ENCODE data around the gene BICRAL. TPM values are rescaled to one million over a fixed set of nuclear protein-coding genes. Genes with fewer than 3 reads are reported as not detected.
A peak's percentile ranks its signal among the peaks of the same experiment; 100 is the strongest.

The BICRAL gene
- total and polyA plus RNA-seq, 10 donors, result 3.4 to 27.5 (median 24.0) TPM

DNA sequence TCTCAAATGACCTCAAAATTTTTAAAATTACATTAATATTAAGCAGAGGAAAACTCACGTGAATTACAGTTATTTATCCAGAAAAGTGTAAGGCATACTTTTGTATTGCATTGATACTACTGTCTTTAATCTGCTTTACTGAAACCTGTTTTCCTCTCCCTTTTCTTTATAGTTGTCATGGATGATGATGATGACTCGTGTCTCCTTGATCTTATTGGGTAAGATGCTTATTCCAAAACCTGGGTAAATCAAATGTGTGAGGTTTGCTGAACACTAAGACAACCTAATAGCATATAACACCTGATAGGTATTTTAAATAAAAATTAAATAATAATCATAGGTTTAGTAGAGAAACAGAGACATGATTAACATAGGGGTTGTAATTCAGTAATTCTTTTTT, 40.0 kb downstream of the BICRAL start:
- no peak for TF ChIP-seq POLR2A (IDR thresholded peaks at IDR 0.05)
- Histone ChIP-seq H3K9me3 (no peaks in the 10 kb centered on the region), H3K4me3 (no peak overlapping the region), H3K27me3 (replicated peaks in 1 of 7) (no peaks in the 10 kb centered on the region), H3K27ac (peak overlapping the region in 2 of 8 donors; percentile 2 to 43), H3K36me3 (peaks cover 4 to 56% (median 45%) of the 10 kb centered on the region in 6 donors), H3K4me1 (peaks cover 8 to 45% (median 21%) of the 10 kb centered on the region in 6 donors)
- DNase-seq, result no peak
- intact Hi-C loops (cut with DNase I; ENCODE audit: low total_unique reads), result no loop called here
- 80 to 88% (median 87%) methylated on average over 2 of the region's 2 CpGs for WGBS, 5 donors

DNA sequence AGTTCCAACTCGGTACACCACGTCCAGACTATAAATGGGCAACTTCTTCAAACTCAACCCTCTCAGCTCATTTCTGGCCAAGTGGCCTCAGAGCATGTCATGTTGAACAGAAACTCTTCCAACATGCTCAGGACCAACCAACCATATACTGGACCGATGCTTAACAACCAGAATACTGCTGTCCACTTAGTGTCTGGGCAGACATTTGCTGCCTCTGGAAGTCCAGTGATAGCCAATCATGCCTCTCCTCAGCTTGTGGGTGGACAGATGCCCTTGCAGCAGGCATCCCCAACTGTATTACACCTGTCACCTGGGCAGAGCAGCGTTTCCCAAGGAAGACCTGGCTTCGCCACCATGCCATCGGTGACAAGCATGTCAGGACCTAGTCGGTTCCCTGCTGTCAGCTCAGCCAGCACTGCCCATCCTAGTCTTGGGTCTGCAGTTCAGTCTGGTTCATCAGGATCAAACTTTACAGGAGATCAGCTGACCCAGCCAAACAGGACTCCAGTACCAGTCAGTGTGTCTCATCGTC, 47.8 kb downstream of the BICRAL start:
- intact Hi-C loops (cut with DNase I; ENCODE audit: low total_unique reads), result no loop called here
- WGBS, 5 donors, result 95 to 98% (median 96%) methylated on average over 7 to 8 of the region's 8 CpGs
- no peak for DNase-seq
- TF ChIP-seq POLR2A (IDR thresholded peaks at IDR 0.05), result no peak
- TF ChIP-seq POLR2AphosphoS5 (IDR thresholded peaks at IDR 0.05), result no peak
- TF ChIP-seq, protein P1, sequence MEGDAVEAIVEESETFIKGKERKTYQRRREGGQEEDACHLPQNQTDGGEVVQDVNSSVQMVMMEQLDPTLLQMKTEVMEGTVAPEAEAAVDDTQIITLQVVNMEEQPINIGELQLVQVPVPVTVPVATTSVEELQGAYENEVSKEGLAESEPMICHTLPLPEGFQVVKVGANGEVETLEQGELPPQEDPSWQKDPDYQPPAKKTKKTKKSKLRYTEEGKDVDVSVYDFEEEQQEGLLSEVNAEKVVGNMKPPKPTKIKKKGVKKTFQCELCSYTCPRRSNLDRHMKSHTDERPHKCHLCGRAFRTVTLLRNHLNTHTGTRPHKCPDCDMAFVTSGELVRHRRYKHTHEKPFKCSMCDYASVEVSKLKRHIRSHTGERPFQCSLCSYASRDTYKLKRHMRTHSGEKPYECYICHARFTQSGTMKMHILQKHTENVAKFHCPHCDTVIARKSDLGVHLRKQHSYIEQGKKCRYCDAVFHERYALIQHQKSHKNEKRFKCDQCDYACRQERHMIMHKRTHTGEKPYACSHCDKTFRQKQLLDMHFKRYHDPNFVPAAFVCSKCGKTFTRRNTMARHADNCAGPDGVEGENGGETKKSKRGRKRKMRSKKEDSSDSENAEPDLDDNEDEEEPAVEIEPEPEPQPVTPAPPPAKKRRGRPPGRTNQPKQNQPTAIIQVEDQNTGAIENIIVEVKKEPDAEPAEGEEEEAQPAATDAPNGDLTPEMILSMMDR (IDR thresholded peaks at IDR 0.05 in 8 of 11, conservative IDR thresholded peaks at IDR 0.05 in 3 of 11), result no peak
- Histone ChIP-seq H3K27me3 (replicated peaks in 1 of 7) (no peaks in the 10 kb centered on the region), H3K9me3 (no peaks in the 10 kb centered on the region), H3K4me1 (no peaks in the 10 kb centered on the region), H3K4me3 (no peak overlapping the region), H3K36me3 (peaks cover 0 to 98% (median 68%) of the 10 kb centered on the region in 6 donors), H3K27ac (no peak overlapping the region)

DNA sequence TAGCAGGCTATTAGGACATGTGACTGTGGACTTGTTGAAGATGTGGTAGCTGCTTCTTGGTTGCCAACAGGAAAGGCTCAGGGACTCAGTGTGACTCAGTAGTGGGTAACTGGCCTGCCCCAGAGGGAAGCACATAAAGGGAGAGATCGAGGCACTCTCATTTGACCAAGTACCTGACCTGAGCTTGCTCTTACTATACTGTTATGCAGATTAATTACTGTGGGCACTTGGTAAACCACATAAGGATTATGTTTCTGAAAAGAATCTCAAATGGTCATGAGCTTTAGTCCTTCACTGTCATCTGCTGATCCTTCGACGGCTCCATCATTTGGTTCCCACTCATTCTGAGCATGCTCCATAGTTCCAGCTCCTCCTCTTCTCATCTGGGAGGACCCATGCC, 49.4 kb downstream of the BICRAL start:
- no peaks in the 10 kb centered on the region for H3K9me3 ChIP-seq
- peaks cover 0 to 98% (median 56%) of the 10 kb centered on the region in 6 donors for H3K36me3 ChIP-seq
- DNase-seq, result no peak
- intact Hi-C loops (cut with DNase I; ENCODE audit: low total_unique reads), result no loop called here
- no peak overlapping the region for H3K27ac ChIP-seq
- no peak overlapping the region for H3K4me3 ChIP-seq
- 90 to 99% (median 92%) methylated on average over 3 of the region's 3 CpGs for WGBS, 5 donors
- no peaks in the 10 kb centered on the region for H3K4me1 ChIP-seq
- H3K27me3 ChIP-seq (replicated peaks in 1 of 7), result no peaks in the 10 kb centered on the region
- TF ChIP-seq, protein P1 (IDR thresholded peaks at IDR 0.05 in 8 of 11, conservative IDR thresholded peaks at IDR 0.05 in 3 of 11), result no peak

DNA sequence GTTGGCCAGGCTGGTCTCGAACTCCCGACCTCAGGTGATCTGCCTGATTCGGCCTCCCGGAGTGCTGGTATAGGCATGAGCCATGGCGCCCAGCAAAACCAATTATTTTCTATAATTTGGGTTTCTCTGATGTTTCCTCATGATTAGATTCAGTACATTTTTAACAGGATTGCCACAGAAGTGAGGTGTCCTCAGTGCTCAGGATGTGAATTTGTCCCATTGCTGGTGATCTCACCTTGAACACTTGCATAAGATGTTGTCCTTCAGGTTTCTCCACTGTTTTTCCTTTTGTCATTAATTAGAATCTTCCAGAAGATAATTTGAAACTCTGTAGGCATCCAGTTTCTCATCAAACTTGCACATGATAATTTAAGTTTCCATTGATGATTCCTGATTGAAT, 52.2 kb downstream of the BICRAL start:
- Histone ChIP-seq H3K27me3 (replicated peaks in 1 of 7) (no peaks in the 10 kb centered on the region), H3K9me3 (no peaks in the 10 kb centered on the region), H3K4me3 (no peak overlapping the region), H3K36me3 (peaks cover 0 to 97% (median 35%) of the 10 kb centered on the region in 6 donors), H3K27ac (no peak overlapping the region), H3K4me1 (peaks cover 0 to 2% (median 0%) of the 10 kb centered on the region in 6 donors)
- intact Hi-C loops (cut with DNase I; ENCODE audit: low total_unique reads), result no loop called here
- WGBS, 5 donors, result 97 to 99% (median 98%) methylated on average over 5 of the region's 5 CpGs
- TF ChIP-seq, protein P1 (IDR thresholded peaks at IDR 0.05 in 8 of 11, conservative IDR thresholded peaks at IDR 0.05 in 3 of 11), result no peak
- TF ChIP-seq POLR2A (IDR thresholded peaks at IDR 0.05), result no peak
- TF ChIP-seq POLR2AphosphoS5 (IDR thresholded peaks at IDR 0.05), result no peak
- DNase-seq, result no peak

All from spleen (tissue), 11 donors.